ENCODE data around the gene DPY30. TPM values are rescaled to one million over a fixed set of nuclear protein-coding genes. Genes with fewer than 3 reads are reported as not detected.

Gene DPY30
- total RNA-seq, 1 experiment from 2014 or later = 119 TPM

DNA sequence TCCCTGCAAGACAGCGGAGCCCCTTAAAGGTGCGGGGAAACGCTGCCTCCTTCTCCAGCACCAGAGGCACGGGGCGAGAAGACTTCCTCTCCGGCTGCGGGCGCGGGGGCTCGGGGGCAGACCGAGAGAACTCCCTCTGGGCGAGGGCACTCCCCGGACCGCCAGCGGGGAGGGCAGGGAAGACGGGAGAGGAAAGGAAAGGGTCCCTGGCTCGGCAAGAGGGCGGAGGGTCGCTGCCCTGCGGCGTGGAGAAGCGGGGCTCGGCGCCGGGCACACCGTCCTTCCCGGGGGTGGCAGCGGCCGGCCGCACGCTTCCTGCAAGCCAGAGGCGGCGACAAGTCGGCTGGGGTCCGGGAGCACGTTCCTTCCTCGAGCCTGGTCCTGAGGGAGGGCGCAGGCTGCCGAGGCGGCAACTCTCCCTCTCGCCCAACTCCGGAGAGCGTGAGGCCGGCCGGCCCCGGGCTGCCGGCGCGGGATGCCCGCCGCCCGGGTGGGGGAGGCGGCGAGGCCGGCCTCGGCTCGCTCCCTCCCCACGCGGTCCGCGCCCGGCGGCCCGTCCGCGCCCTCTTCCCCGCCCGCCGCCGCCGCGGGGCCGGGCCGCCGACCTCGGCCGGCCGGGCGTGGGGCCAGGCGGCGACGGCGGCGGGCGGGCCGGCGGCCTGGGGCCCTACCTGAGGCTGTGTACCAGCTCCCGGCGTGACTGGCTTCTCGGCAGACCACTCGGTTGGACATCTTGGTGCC is 29.9 kb downstream of the DPY30 start:
- DNase-seq (ENCODE audit: low read depth) = peak; percentile 53

DNA sequence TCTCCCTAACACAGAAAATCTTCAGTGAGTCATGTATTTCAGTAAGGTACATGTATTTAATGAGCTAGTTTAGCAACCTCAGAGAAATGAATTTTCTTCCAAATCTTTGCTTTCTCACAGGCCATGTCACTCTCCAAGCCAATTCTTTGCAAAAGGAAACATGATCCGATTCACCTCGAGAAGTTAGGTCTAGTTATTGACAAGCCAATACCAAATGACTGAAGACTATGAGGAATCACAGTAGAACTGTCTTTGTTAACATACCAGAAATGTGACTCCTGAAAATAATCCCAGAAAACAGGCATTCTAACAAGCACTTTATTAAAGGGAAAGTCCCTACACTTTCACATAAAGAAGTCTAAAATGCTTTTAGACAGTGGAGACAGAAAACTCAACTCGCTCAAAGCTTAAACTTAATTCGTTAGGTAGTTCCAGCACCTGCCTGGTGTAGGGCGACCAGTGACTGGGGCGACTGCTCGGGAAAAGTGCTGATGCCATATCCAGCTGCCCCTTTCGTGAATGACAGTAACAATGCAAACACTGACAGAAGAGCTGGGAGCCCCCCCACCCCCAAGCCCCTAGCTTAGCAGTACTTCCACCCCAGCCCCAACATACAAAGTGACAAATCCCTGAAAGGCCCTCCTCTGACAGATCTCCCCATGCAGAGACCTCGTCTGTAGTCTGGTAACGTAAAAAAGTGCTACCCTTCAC is 30.6 kb downstream of the DPY30 start:
- peak; percentile 4 for DNase-seq (ENCODE audit: low read depth)

DNA sequence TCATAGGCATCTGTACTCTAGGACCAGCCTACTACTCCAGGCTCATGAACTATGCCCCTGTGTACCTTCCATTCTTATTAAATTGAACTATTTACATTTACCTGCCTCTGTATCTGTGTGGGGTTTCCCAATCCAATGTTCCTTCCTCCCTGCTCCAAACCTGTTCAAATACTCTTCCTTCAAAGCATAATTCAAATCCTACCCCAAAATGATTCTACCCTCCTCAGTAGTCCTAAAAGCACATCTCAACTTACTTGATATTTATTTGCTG is 32.5 kb downstream of the DPY30 start:
- no peak for DNase-seq (ENCODE audit: low read depth)

GRCh38 chr2:32005371-32005976 is 34.1 kb downstream of the DPY30 start:
- no peak for DNase-seq (ENCODE audit: low read depth)

- DNase-seq (ENCODE audit: low read depth) = no peak
These were observed 35.8 kb downstream of the DPY30 start for GRCh38 chr2:32003791-32004190.

DNA sequence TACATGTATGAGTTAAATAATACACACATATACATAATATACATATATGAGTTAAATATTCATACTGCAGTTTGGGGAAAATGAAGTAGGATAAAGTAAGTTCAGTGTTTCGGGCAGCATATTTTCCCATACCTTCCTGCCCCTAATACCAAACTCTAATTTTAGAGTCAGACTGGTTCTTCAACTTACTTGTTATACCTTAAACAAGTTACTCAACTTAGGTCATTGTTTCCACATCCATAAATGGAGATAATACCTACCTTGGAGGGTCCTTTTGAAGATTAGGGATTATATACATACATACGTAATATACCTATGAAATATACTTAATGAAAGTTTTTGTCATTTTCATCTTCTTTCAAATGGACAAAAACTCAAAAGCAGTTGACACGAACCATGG is 37.2 kb downstream of the DPY30 start:
- no peak for DNase-seq (ENCODE audit: low read depth)

- no peak for DNase-seq (ENCODE audit: low read depth)
These were observed 40.2 kb downstream of the DPY30 start for GRCh38 chr2:31999438-31999837.

DNA sequence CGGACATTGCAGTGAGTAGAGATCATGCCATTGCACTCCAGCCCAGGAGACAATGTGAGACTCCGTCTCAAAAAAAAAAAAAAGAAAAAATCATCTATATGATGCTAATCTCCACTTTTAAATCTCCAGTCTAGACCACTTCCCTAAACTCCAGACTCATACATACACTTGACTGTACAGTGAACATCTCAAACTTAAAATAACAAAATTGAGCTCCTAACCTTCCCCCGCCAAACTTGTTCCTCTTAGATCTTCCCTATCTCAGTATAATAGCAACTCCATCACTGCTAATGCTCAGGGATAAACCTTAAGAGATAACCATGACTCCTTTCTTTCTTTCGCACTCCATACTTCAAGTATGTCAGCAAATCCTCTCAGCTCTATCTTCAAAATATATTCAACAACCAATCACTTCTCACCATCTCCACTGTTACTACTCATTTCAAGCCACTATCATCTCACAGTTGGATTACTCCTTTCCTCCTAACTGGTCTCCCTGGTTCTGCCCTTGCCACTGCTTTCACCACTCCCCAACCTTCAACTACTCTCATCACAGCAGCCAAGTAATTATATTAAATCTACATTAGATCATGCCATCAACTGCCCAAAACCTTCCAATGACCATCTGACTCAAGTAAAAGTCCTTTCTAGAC is 40.7 kb downstream of the DPY30 start:
- DNase-seq (ENCODE audit: low read depth) = no peak

- no peak for DNase-seq (ENCODE audit: low read depth)
These were observed 42.0 kb downstream of the DPY30 start for GRCh38 chr2:31997653-31998052.

DNA sequence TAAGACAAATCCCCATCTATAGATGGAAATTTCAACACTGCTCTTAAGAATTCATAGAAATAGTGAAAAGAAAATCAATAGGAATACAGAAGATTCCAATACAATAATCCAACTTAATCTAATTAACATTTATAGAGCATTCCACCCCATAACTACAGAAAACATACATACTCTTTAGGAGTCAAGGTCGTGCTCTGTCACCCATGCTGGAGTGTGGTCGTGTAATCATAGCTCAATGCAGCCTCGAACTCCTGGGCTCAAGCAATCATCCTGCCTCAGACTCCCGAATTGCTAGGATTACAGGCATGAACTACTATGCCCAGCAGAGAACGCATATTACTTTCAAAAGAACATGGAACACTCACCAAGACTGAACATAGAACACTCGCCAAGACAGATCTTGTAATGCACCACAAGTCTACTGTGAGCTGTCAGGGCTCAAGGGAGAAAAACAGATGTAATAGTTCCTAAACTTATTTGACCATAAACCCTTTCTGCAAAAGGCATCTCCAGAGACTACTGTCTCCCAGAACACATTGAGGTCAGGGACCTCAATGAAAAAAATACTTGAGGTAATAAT is 42.9 kb downstream of the DPY30 start:
- no peak for DNase-seq (ENCODE audit: low read depth)

- DNase-seq (ENCODE audit: low read depth) = no peak
These were observed 46.7 kb downstream of the DPY30 start for GRCh38 chr2:31992934-31993333.

DNA sequence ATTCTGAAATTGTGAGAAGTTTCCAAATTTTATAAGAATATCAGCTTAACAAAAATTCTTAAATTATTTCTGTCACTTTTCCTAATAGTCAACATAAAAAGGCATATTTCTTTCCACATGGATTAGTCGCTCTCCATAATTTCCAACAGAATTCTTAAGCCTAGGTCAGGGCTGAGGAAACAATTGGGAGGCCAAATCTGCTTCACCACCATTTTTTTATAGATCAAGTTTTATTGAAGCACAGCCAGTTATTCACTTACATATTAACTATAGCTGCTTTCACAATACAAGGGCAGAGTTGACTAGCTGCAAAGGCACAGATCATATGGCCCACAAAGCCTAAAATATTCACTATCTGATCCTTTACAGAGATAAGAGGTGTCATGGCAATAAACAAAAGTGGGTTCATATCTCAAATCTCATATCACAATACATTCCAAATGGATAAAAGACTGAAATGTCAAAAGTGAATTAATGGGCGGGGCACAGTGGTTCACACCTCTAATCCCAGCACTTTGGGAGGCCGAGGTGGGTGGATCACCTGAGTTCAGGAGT is 47.5 kb downstream of the DPY30 start:
- no peak for DNase-seq (ENCODE audit: low read depth)

DNA sequence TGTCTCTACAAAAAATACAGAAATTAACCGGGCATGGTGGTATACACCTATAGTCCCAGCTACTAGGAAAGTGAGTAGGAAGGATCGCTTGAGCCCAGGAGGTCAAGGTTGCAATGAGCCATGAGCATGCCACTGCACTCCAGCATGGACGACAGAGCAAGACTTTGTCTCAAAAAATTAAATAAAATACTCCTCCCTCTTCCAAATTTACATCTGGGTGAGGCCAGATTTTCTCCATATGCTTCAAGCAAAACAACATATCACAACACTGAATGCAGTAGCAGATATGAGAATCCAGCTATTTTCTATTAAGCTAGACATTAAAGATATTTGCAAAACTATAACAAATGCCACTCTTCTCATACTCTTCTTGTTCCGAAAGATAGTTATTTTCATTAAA is 49.7 kb downstream of the DPY30 start:
- no peak for DNase-seq (ENCODE audit: low read depth)

DNA sequence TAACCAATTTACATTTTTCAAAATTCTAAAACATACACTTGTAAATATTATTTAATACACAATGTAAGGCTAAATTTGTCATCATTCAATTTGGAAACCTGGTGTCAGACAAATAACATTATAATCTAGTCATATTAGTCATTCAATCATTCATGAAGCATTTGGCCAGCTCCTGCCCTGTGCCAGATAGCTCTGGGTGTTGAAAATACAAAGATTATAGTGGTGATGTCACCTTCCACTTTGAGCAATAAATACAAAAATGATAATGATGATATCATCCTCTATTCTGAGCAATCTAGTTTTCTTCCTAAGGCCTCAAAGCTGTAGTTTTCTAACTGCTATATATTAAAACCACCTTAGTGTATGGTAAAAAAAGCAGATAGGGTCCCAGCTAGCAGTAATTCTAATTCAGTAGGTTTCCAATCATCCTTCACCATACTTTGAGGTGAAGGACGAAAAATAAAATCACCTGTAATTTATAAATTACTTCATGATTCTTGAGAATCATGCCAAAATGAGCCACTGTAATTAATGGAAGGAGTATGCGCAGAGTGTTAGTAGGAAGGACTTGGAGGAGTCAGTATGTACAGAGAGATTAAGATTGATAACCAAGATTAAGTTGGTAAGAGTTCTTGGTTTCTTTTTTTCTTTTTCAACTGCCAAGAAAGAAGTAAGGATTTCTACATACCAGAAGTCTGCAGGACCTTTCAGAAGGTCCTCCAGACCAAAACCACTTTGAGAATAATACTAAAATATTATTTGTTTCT is 52.0 kb downstream of the DPY30 start:
- DNase-seq (ENCODE audit: low read depth) = peak; percentile 23

DNA sequence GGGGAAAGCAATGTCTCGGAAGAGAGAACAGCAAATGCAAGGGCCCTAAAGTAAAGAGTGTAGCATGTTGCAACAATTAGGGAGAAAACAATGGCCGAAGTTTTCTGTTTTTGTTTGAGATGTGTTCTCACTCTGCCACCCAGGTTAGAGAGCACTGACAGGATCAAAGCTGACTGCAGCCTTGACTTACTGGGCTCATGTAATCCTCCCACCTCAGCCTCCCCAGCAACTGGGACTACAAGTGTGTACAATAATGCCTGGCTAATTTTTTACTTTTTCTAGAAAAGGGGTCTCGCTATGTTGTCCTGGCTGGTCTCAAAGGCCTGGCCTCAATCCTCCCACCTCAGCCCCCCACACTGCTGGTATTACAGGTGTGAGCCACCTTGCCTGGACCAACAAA is 52.7 kb downstream of the DPY30 start:
- DNase-seq (ENCODE audit: low read depth) = no peak

GRCh38 chr2:31983762-31984467 is 55.7 kb downstream of the DPY30 start:
- no peak for DNase-seq (ENCODE audit: low read depth)

DNA sequence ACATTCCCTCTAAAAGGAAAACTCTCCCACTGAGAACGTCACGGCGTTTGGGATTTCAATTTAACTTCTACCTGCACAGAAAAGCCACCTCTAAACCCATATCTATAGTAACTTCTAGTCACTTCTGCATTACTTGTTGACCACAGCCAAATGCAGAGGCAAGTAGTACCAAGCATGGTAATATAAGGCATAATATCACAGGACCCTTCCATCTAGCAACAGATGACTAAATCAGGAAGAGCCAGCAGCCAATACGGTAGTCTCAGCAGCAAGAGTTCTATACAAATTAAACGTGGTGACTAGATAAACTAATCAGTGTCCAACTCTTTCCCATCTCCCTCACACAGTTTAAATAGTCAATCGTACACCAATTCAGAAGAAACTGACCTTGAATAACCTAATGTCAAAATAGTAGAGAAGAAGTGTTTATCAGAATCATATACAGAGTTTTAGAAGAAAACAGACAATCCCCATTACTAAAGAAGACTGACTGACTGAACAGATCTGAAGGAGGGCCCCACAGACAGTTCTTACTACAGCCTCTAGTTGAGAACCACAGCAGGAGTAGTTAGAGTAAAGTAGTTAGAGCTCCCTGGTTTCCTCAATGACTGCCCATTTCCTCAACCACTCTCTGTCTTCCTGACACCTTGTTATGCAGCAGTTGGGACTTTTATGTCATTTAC is 58.8 kb downstream of the DPY30 start:
- no peak for DNase-seq (ENCODE audit: low read depth)

- no peak for DNase-seq (ENCODE audit: low read depth)
These were observed 59.6 kb downstream of the DPY30 start for GRCh38 chr2:31979956-31980355.

DNA sequence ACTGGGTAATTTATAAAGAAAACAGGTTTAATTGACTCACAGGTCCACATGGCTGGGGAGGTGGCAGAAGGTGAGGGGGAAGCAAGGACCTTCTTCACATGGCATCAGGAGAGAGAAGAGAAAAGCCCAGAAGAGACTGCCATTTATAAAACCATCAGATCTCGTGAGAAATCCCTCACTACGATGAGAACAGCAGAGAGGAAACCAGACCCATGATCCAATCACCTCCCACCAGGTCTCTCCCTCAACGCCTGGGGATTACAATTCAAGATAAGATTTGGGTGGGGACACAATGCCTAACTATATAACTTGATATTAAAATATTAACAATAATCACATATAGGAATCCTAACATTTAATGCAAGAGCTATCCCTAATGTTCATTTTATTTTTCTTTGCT is 60.6 kb downstream of the DPY30 start:
- DNase-seq (ENCODE audit: low read depth) = no peak

DNA sequence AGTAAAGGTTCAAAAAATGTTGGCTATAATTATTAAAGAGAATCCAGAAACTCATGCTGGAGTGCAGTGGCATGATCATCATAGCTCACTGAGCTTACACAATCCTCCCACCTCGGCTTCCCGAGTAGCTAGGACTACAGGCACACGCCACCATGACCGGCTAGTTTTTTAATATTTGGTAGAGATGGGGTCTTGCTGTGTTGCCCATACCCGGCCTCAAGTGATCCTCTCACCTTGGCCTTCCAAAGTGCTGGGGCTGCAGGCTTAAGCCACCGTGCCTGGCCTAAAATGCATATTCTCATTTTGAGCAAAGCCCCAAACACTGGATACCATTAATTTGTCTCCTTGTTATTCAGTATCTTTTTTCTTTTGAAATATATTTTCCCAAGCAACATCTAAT is 61.2 kb downstream of the DPY30 start:
- DNase-seq (ENCODE audit: low read depth) = no peak

Measured in Daoy (cell line).